Testis (tissue), 2 donors: ENCODE measurements around the gene BEAN1.

ENCODE experiments used
- POLR2A ChIP-seq: fragments of 450-650 bp; IDR thresholded peaks from one replicate; pipeline ENCODE4 v1.6.1; 2017; ENCODE audit warnings: antibody characterized with exemption, mild to moderate bottlenecking, moderate library complexity
- TF ChIP-seq, protein P1 (sequence below), 3 experiments: fragments of 450-650 bp in 2 of 3; fragments of 200-600 bp in 1 of 3; sonication (generic) in 1 of 3; IDR thresholded peaks; one replicate each; pipeline ENCODE4 v1.5.1; 2016 to 2019; ENCODE audit warnings: antibody characterized with exemption in 3 of 3, mild to moderate bottlenecking in 2 of 3, moderate library complexity in 1 of 3

DNA sequence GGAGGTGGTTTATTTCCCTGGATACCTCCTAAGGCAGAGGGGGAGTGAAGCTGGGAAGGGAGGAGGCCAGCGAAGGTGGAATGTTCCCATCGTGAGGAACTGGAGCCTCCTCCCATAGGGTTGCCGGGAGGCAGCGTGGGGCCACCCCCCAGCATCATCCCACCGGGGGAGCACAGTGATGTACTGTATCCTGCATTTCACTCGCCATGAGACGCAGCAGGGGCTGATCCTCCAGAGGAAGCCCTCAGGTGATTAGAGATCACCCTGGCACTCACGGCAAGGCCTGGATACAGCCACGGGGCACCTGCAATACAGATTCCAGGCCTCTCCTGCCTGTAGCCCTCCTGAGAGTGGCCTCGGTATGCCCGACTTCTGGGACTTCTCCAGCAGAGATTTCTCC is 25.5 kb upstream of the BEAN1 start:
- TF ChIP-seq POLR2A, result no peak
- TF ChIP-seq, protein P1, sequence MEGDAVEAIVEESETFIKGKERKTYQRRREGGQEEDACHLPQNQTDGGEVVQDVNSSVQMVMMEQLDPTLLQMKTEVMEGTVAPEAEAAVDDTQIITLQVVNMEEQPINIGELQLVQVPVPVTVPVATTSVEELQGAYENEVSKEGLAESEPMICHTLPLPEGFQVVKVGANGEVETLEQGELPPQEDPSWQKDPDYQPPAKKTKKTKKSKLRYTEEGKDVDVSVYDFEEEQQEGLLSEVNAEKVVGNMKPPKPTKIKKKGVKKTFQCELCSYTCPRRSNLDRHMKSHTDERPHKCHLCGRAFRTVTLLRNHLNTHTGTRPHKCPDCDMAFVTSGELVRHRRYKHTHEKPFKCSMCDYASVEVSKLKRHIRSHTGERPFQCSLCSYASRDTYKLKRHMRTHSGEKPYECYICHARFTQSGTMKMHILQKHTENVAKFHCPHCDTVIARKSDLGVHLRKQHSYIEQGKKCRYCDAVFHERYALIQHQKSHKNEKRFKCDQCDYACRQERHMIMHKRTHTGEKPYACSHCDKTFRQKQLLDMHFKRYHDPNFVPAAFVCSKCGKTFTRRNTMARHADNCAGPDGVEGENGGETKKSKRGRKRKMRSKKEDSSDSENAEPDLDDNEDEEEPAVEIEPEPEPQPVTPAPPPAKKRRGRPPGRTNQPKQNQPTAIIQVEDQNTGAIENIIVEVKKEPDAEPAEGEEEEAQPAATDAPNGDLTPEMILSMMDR (IDR thresholded peaks at IDR 0.05), result no peak
